ENCODE data around the gene MZT1. TPM values are rescaled to one million over a fixed set of nuclear protein-coding genes. Genes with fewer than 3 reads are reported as not detected.

MZT1 gene
- total and polyA plus RNA-seq, 2 experiments from 2014 or later, result 22.9 to 31.1 TPM

DNA sequence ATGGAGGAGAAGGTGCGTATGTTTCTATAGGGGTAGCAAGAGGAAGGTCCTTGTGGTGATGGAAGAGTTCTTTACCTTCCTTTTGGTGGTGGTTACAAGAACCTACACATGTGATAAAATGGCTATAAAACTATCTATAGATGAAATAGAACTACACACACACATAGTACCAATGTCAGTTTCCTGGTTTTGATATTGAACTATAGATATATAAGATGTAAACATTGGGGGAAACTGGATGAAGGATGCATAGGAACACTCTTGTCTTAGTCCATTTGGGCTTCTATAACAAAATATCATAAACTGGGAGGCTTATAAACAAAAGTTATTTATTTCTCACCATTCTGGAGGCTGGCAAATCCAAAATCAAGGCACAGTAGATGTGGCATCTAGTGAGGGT, 47.1 kb downstream of the MZT1 start:
- Histone ChIP-seq H3K4me3 (no peak overlapping the region), H3K79me2 (ENCODE audit: insufficient read depth) (no peaks in the 10 kb centered on the region), H4K20me1 (ENCODE audit: insufficient read depth) (no peaks in the 10 kb centered on the region), H3K27me3 (replicated peaks; ENCODE audit: insufficient read depth) (no peaks in the 10 kb centered on the region), H3K9me2 (ENCODE audit: insufficient read depth) (no peaks in the 10 kb centered on the region), H3K4me2 (ENCODE audit: unreplicated experiment) (no peak overlapping the region), H3K27ac (no peak overlapping the region), H3K36me3 (ENCODE audit: low read depth) (no peaks in the 10 kb centered on the region), H3K9ac (no peak overlapping the region), H3K9me3 (ENCODE audit: low read depth) (no peaks in the 10 kb centered on the region), H3F3A (ENCODE audit: insufficient read depth) (no peaks in the 10 kb centered on the region), H3K4me1 (ENCODE audit: insufficient read depth) (no peaks in the 10 kb centered on the region), H2AFZ (no peak overlapping the region)
- no peak for DNase-seq
- 10 to 14% methylated on average over 1 of the region's 1 CpG for WGBS, 2 experiments (ENCODE audit: low coverage in 1 of 2, low lambda C conversion rate in 2 of 2, missing lambda C conversion rate in 2 of 2)
- TF ChIP-seq EZH2phosphoT487 (IDR thresholded peaks at IDR 0.05; ENCODE audit: insufficient read depth, low read depth) (no peak), EZH2 (IDR thresholded peaks at IDR 0.05; ENCODE audit: insufficient read depth, poor library complexity, severe bottlenecking) (no peak)
- in situ Hi-C loops (cut with MboI), result no loop called here

DNA sequence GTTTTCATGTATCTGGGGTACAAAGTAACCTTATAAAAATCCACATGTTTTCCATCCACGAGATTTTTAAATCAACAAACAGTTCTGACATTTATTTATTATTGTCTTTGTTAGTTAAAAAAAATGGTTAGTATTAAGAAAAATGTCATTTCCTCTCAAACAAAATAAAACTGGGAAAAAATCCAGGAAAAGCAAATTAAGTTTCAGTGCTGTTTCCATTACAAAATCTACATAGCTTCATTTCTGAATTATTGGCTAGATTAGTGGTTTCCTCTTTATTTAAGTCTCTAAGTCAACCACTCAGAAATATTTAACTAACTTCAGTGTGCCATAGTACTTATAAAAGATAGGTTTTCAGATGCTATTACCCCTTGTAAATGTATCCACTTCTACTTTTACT, 49.1 kb downstream of the MZT1 start:
- Histone ChIP-seq H3K36me3 (ENCODE audit: low read depth) (no peaks in the 10 kb centered on the region), H3K4me2 (ENCODE audit: unreplicated experiment) (no peak overlapping the region), H3K4me1 (ENCODE audit: insufficient read depth) (no peaks in the 10 kb centered on the region), H3K9me2 (ENCODE audit: insufficient read depth) (no peaks in the 10 kb centered on the region), H3K9me3 (ENCODE audit: low read depth) (no peaks in the 10 kb centered on the region), H4K20me1 (ENCODE audit: insufficient read depth) (no peaks in the 10 kb centered on the region), H3K4me3 (no peak overlapping the region), H3K27ac (no peak overlapping the region), H3F3A (ENCODE audit: insufficient read depth) (no peaks in the 10 kb centered on the region), H3K9ac (no peak overlapping the region), H2AFZ (no peak overlapping the region), H3K79me2 (ENCODE audit: insufficient read depth) (no peaks in the 10 kb centered on the region), H3K27me3 (replicated peaks; ENCODE audit: insufficient read depth) (no peaks in the 10 kb centered on the region)
- in situ Hi-C loops (cut with MboI), result no loop called here
- 0 to 3% methylated on average over 1 of the region's 1 CpG for WGBS, 2 experiments (ENCODE audit: low coverage in 1 of 2, low lambda C conversion rate in 2 of 2, missing lambda C conversion rate in 2 of 2)
- TF ChIP-seq EZH2phosphoT487 (IDR thresholded peaks at IDR 0.05; ENCODE audit: insufficient read depth, low read depth) (no peak), EZH2 (IDR thresholded peaks at IDR 0.05; ENCODE audit: insufficient read depth, poor library complexity, severe bottlenecking) (no peak)
- DNase-seq, result no peak

DNA sequence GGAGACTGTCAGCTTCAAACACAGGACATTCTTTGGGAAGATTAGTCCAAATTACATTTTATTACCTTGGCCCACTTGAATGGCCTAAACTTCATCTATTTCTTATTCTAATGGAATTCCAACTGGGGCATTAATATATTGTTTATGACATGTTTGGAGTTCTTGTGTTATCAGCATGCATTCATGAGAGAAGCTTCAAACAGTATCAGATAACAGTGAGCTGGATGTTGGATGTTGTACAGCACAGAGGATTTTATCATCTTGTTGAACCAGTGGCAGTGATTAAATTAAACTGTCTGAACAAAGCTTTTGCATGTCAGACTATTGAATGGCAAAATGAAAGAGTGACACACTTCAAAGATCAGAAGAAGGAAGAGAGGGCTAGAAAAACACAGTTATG, 50.0 kb downstream of the MZT1 start:
- H3F3A ChIP-seq (ENCODE audit: insufficient read depth), result no peaks in the 10 kb centered on the region
- no peaks in the 10 kb centered on the region for H3K27me3 ChIP-seq (replicated peaks; ENCODE audit: insufficient read depth)
- no peak overlapping the region for H3K4me2 ChIP-seq (ENCODE audit: unreplicated experiment)
- no peak for DNase-seq
- H3K9me3 ChIP-seq (ENCODE audit: low read depth), result no peaks in the 10 kb centered on the region
- H3K27ac ChIP-seq, result no peak overlapping the region
- H4K20me1 ChIP-seq (ENCODE audit: insufficient read depth), result no peaks in the 10 kb centered on the region
- in situ Hi-C loops (cut with MboI), result no loop called here
- H3K36me3 ChIP-seq (ENCODE audit: low read depth), result no peaks in the 10 kb centered on the region
- H3K4me1 ChIP-seq (ENCODE audit: insufficient read depth), result no peaks in the 10 kb centered on the region
- no peak overlapping the region for H2AFZ ChIP-seq
- no peak overlapping the region for H3K4me3 ChIP-seq
- no peak overlapping the region for H3K9ac ChIP-seq
- TF ChIP-seq EZH2phosphoT487 (IDR thresholded peaks at IDR 0.05; ENCODE audit: insufficient read depth, low read depth) (no peak), EZH2 (IDR thresholded peaks at IDR 0.05; ENCODE audit: insufficient read depth, poor library complexity, severe bottlenecking) (no peak)
- no peaks in the 10 kb centered on the region for H3K79me2 ChIP-seq (ENCODE audit: insufficient read depth)
- H3K9me2 ChIP-seq (ENCODE audit: insufficient read depth), result no peaks in the 10 kb centered on the region

DNA sequence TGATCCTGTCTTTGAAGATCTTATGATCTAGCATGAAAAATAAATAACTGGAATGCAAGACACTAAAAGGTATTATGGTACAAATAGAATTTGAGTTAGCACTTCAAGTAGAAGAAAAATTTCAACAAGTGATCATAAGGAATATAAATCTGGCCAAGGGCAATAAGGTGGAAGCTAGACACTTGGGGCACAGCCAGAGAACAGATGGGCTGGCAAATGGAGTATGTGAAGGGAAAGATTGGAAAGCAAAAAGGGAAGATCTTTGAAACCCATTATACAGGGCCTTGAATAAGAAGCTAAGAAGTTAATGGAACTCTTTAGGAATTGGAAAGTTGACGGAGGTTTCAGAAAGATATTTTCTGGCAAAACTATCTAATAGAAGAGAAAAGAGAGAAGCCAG, 61.0 kb downstream of the MZT1 start:
- Histone ChIP-seq H3K27me3 (replicated peaks; ENCODE audit: insufficient read depth) (no peaks in the 10 kb centered on the region), H3K36me3 (ENCODE audit: low read depth) (no peaks in the 10 kb centered on the region), H3K4me2 (ENCODE audit: unreplicated experiment) (no peak overlapping the region), H3K79me2 (ENCODE audit: insufficient read depth) (no peaks in the 10 kb centered on the region), H3K9me2 (ENCODE audit: insufficient read depth) (no peaks in the 10 kb centered on the region), H2AFZ (no peak overlapping the region), H3K27ac (no peak overlapping the region), H3K9ac (no peak overlapping the region), H3K4me1 (ENCODE audit: insufficient read depth) (no peaks in the 10 kb centered on the region), H3K4me3 (no peak overlapping the region), H4K20me1 (ENCODE audit: insufficient read depth) (no peaks in the 10 kb centered on the region), H3K9me3 (ENCODE audit: low read depth) (no peaks in the 10 kb centered on the region), H3F3A (ENCODE audit: insufficient read depth) (no peaks in the 10 kb centered on the region)
- WGBS, 2 experiments (ENCODE audit: low coverage in 1 of 2, low lambda C conversion rate in 2 of 2, missing lambda C conversion rate in 2 of 2), result 31 to 39% methylated on average over 1 of the region's 1 CpG
- TF ChIP-seq EZH2 (IDR thresholded peaks at IDR 0.05; ENCODE audit: insufficient read depth, poor library complexity, severe bottlenecking) (no peak), EZH2phosphoT487 (IDR thresholded peaks at IDR 0.05; ENCODE audit: insufficient read depth, low read depth) (no peak)
- no peak for DNase-seq
- in situ Hi-C loops (cut with MboI), result no loop called here

DNA sequence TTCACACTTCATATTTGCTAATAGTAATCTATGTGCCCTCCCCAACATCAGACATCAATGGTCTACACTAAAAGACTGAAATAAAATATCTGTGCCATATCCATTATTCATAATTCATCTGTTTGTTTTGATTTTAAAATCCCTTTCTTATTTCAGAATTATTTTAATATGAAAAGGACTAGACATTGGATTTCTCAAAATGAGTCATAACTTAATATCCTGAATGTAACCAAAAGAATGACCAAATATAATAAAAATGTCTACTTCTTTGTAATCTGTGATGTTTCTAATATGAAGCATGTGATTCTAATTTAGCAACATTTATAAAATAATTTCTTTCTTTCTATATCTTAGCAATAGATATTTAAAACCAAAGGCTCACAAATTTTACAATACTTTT, 64.9 kb downstream of the MZT1 start:
- H4K20me1 ChIP-seq (ENCODE audit: insufficient read depth), result no peaks in the 10 kb centered on the region
- H3K4me2 ChIP-seq (ENCODE audit: unreplicated experiment), result no peak overlapping the region
- no peaks in the 10 kb centered on the region for H3F3A ChIP-seq (ENCODE audit: insufficient read depth)
- no peak for DNase-seq
- no peaks in the 10 kb centered on the region for H3K4me1 ChIP-seq (ENCODE audit: insufficient read depth)
- no peaks in the 10 kb centered on the region for H3K9me2 ChIP-seq (ENCODE audit: insufficient read depth)
- TF ChIP-seq EZH2 (IDR thresholded peaks at IDR 0.05; ENCODE audit: insufficient read depth, poor library complexity, severe bottlenecking), result no peak
- no peak for TF ChIP-seq EZH2phosphoT487 (IDR thresholded peaks at IDR 0.05; ENCODE audit: insufficient read depth, low read depth)
- no peak overlapping the region for H3K27ac ChIP-seq
- no peaks in the 10 kb centered on the region for H3K27me3 ChIP-seq (replicated peaks; ENCODE audit: insufficient read depth)
- no peaks in the 10 kb centered on the region for H3K79me2 ChIP-seq (ENCODE audit: insufficient read depth)
- no peak overlapping the region for H3K9ac ChIP-seq
- no peaks in the 10 kb centered on the region for H3K36me3 ChIP-seq (ENCODE audit: low read depth)
- no peak overlapping the region for H3K4me3 ChIP-seq
- no peak overlapping the region for H2AFZ ChIP-seq
- H3K9me3 ChIP-seq (ENCODE audit: low read depth), result no peaks in the 10 kb centered on the region
- in situ Hi-C loops (cut with MboI), result no loop called here

Small RNAs within 50 kb of the gene (small RNA-seq; reads per million reads assigned to genes)
- not detected for gene RNU6-80P (ENCODE audit: low read depth, low replicate concordance)

Other genes starting within 250 kb of the MZT1 start
- 4.9 and 7.2 TPM in 2 replicates for gene BORA, start 294 bp upstream of the MZT1 start, total RNA-seq (2014; rRNA removed; shearing (Covaris generic))
- gene BORA, start 294 bp upstream of the MZT1 start, polyA plus RNA-seq (2016; fragmentation: Nextera tagmentation; extraction: Ambion mirVana), result 4.4 and 5.5 TPM in 2 replicates
- 28.2 and 31.0 TPM in 2 replicates for gene DIS3, start 54.3 kb upstream of the MZT1 start, total RNA-seq (2014; rRNA removed; shearing (Covaris generic))
- 17.3 and 18.9 TPM in 2 replicates for gene DIS3, start 54.3 kb upstream of the MZT1 start, polyA plus RNA-seq (2016; fragmentation: Nextera tagmentation; extraction: Ambion mirVana)
- gene PIBF1, start 54.5 kb upstream of the MZT1 start, total RNA-seq (2014; rRNA removed; shearing (Covaris generic)), result 15.2 and 20.4 TPM in 2 replicates
- 14.8 and 17.0 TPM in 2 replicates for gene PIBF1, start 54.5 kb upstream of the MZT1 start, polyA plus RNA-seq (2016; fragmentation: Nextera tagmentation; extraction: Ambion mirVana)

All from GM23248 (cell line).